SK-N-SH (cell line): Measurements from ENCODE around the gene TUBB3. TPM values are rescaled to one million over a fixed set of nuclear protein-coding genes. Genes with fewer than 3 reads are reported as not detected.

ENCODE experiments used
- CTCF ChIA-PET: fragments of 300-600, 350-600 bp; formaldehyde crosslinking; extraction: SDS; loops from one replicate; lab custom pipeline; 2021; lab: Yijun Ruan, JAX
- POLR2A ChIA-PET: fragments of 350-600 bp; sonication (Branson Sonifier 250); formaldehyde crosslinking; extraction: SDS; loops from one replicate; lab custom pipeline; 2020; ENCODE audit warnings: antibody characterized with exemption, inconsistent platforms; lab: Yijun Ruan, JAX
- DNase-seq: peaks from one replicate; pipeline ENCODE4 v3.0.0; 2012
- H2AFZ ChIP-seq: fragments of 200-600 bp; sonication (generic); 2 replicates; pipeline ENCODE4 v1.8.1; 2016; ENCODE audit warnings: antibody characterized with exemption, mild to moderate bottlenecking, low read depth
- H3F3A ChIP-seq: fragments of 200-600 bp; sonication (generic); replicated peaks from 2 replicates; pipeline ENCODE3; 2016; ENCODE audit warnings: antibody characterized with exemption, mild to moderate bottlenecking; ENCODE audit not compliant: insufficient read depth
- H3K27ac ChIP-seq, 2 experiments: fragments of 200-500 bp in 1 of 2; fragments of 200-600 bp in 1 of 2; sonication (Bioruptor generic) in 1 of 2; sonication (generic), shearing (Covaris generic) in 1 of 2; 2 replicates each; pipeline versions ENCODE4 v1.5.1 to v1.6.1; 2014 to 2016; ENCODE audit warnings: low read depth in 2 of 2, inconsistent platforms in 1 of 2, low read length in 1 of 2, mild to moderate bottlenecking in 1 of 2, mixed read lengths in 1 of 2
- H3K27me3 ChIP-seq: fragments of 200-600 bp; sonication (generic), shearing (Covaris generic); 2 replicates; pipeline ENCODE4 v1.6.1; 2016; ENCODE audit warnings: mixed run types; ENCODE audit not compliant: insufficient read depth
- H3K36me3 ChIP-seq, 2 experiments: fragments of 200-500 bp in 1 of 2; fragments of 200-600 bp in 1 of 2; sonication (Bioruptor generic) in 1 of 2; sonication (generic) in 1 of 2; replicated peaks in 1 of 2; 2 replicates each; pipeline versions ENCODE3 to v1.5.1; 2014 to 2016; ENCODE audit warnings: low read length in 1 of 2, mild to moderate bottlenecking in 1 of 2; ENCODE audit not compliant: insufficient read depth in 2 of 2, control insufficient read depth in 1 of 2
- H3K4me1 ChIP-seq, 2 experiments: fragments of 200-500 bp in 1 of 2; fragments of 200-600 bp in 1 of 2; sonication (Bioruptor generic) in 1 of 2; sonication (generic), shearing (Covaris generic) in 1 of 2; 2 replicates each; pipeline versions ENCODE4 v1.5.1 to v1.6.1; 2014 to 2016; ENCODE audit warnings: low read depth in 1 of 2, low read length in 1 of 2, mixed run types in 1 of 2; ENCODE audit not compliant: insufficient read depth in 2 of 2, control insufficient read depth in 1 of 2
- H3K4me2 ChIP-seq: fragments of 200-600 bp; sonication (generic), shearing (Covaris generic); 2 replicates; pipeline ENCODE4 v1.6.1; 2017; ENCODE audit warnings: mixed run types
- H3K4me3 ChIP-seq, 2 experiments: fragments of 200-500 bp in 1 of 2; fragments of 200-600 bp in 1 of 2; sonication (Bioruptor generic) in 1 of 2; sonication (generic), shearing (Covaris generic) in 1 of 2; 2 replicates each; pipeline versions ENCODE4 v1.5.1 to v1.8.1; 2014 to 2016; ENCODE audit warnings: low read depth in 2 of 2, inconsistent platforms in 1 of 2, low read length in 1 of 2, mild to moderate bottlenecking in 1 of 2, mixed read lengths in 1 of 2, moderate library complexity in 1 of 2
- H3K79me2 ChIP-seq: fragments of 200-600 bp; sonication (generic); 2 replicates; pipeline ENCODE4 v1.8.1; 2017; ENCODE audit warnings: mild to moderate bottlenecking; ENCODE audit not compliant: insufficient read depth
- H3K9ac ChIP-seq: fragments of 200-600 bp; sonication (generic); 2 replicates; pipeline ENCODE4 v1.6.1; 2017; ENCODE audit warnings: mixed run types
- H3K9me2 ChIP-seq: fragments of 200-600 bp; sonication (generic); 2 replicates; pipeline ENCODE4 v1.6.1; 2017; ENCODE audit warnings: mixed run types
- H3K9me3 ChIP-seq: fragments of 200-600 bp; sonication (generic); 2 replicates; pipeline ENCODE4 v1.6.1; 2017; ENCODE audit warnings: mixed run types, mild to moderate bottlenecking, moderate library complexity
- H4K20me1 ChIP-seq: fragments of 200-600 bp; sonication (generic); 2 replicates; pipeline ENCODE4 v1.6.1; 2017; ENCODE audit warnings: mild to moderate bottlenecking, mixed run types; ENCODE audit not compliant: insufficient read depth
- CHD2 ChIP-seq: fragments of 150-350 bp; IDR thresholded peaks from 2 replicates; pipeline ENCODE4 v1.6.1; 2018; ENCODE audit warnings: low read length; ENCODE audit not compliant: partially characterized antibody
- EP300 ChIP-seq, 2 experiments: IDR thresholded peaks; 2 replicates each; pipeline versions ENCODE4 v1.4.0 to v1.6.1; 2012; ENCODE audit warnings: borderline replicate concordance in 1 of 2, low read depth in 1 of 2, low read length in 1 of 2
- EZH2phosphoT487 ChIP-seq: fragments of 200-600 bp; sonication (generic); IDR thresholded peaks from 2 replicates; pipeline ENCODE4 v1.6.1; 2017; ENCODE audit warnings: low read depth, mixed run types, mild to moderate bottlenecking, antibody characterized with exemption, moderate library complexity, borderline replicate concordance
- GATA2 ChIP-seq: sonication (generic); formaldehyde crosslinking; IDR thresholded peaks from 2 replicates; pipeline ENCODE4 v1.5.0; 2020; ENCODE audit warnings: mild to moderate bottlenecking, missing genetic modification reagents
- JUND ChIP-seq: IDR thresholded peaks from 2 replicates; pipeline ENCODE4 v1.4.0; 2012
- MEF2A ChIP-seq: IDR thresholded peaks from 2 replicates; pipeline ENCODE4 v1.4.0; 2012; ENCODE audit warnings: low read depth, borderline replicate concordance
- RFX5 ChIP-seq: IDR thresholded peaks from 2 replicates; pipeline ENCODE4 v1.6.1; 2012; ENCODE audit warnings: mild to moderate bottlenecking, improper control_type of control experiment, low read length
- RXRA ChIP-seq: IDR thresholded peaks from 2 replicates; pipeline ENCODE4 v1.4.0; 2012; ENCODE audit warnings: low read depth, mild to moderate bottlenecking, borderline replicate concordance
- SIN3A ChIP-seq: IDR thresholded peaks from 2 replicates; pipeline ENCODE4 v1.6.1; 2012; ENCODE audit warnings: low read depth, mild to moderate bottlenecking, low read length, moderate library complexity, borderline replicate concordance
- TAF1 ChIP-seq: IDR thresholded peaks from 2 replicates; pipeline ENCODE4 v1.6.1; 2012; ENCODE audit warnings: low read depth, mild to moderate bottlenecking, low read length, moderate library complexity, borderline replicate concordance
- TEAD4 ChIP-seq: IDR thresholded peaks from 2 replicates; pipeline ENCODE4 v1.4.0; 2012; ENCODE audit warnings: mild to moderate bottlenecking, borderline replicate concordance; ENCODE audit not compliant: insufficient read depth
- WGBS: methylation state at CpG from one replicate; pipeline ENCODE4 v1.1.6; 2017; ENCODE audit warnings: low lambda C conversion rate; 5-methylcytosine and 5-hydroxymethylcytosine counted together
- polyA plus RNA-seq, 3 experiments: library from polyadenylated mRNA; depleted of rRNA; stranded (reverse); fragments of >200 nt; gene quantifications; 2 replicates each; pipeline ENCODE4 v1.2.3, GENCODE V29; 2012
- TF ChIP-seq, protein P1 (sequence below): IDR thresholded peaks from 2 replicates; pipeline ENCODE4 v1.4.0; 2012; ENCODE audit warnings: low read depth, borderline replicate concordance
- TF ChIP-seq, protein P2 (sequence below): fragments of 200-600 bp; sonication (generic); IDR thresholded peaks from 2 replicates; pipeline ENCODE4 v1.6.1; 2017; ENCODE audit warnings: antibody characterized with exemption, mild to moderate bottlenecking, moderate library complexity
- TF ChIP-seq, protein P3 (sequence below): IDR thresholded peaks from 2 replicates; pipeline ENCODE4 v1.4.0; 2012; ENCODE audit warnings: low read depth
- TF ChIP-seq, protein P4 (sequence below): fragments of 150-350 bp; IDR thresholded peaks from 2 replicates; pipeline ENCODE4 v1.6.1; 2017; ENCODE audit warnings: antibody characterized with exemption, low read length, low read depth, borderline replicate concordance
- TF ChIP-seq, protein P5 (sequence below): IDR thresholded peaks from 2 replicates; pipeline ENCODE4; 2012

The TUBB3 gene
- polyA plus RNA-seq, 1 of the 3 experiments (the other 2 are of a cell fraction) = 428 TPM

DNA sequence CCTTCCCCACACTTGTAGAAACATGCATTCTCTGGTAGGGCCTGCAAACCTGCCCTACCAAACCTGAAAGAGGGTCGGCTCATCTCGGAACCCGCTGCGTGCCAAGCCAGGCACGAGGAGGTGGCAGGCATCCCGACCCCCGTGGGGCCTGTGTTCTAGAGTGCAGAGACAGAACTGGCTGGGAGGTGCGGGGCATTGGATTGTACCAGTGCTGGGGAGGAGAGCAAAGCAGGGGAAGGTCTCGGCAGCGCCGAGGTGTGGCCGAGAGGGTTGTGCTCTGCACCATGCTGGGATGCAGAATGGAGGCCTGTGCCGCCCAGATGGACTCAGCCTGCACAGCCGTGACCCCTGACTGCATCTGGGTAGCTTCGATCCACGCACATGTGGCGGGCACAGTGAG lies 22.3 kb upstream of the TUBB3 start:
- POLR2A ChIA-PET = interaction anchor here (0.7 kb wide), 1 partner anchor 23 kb away, joined by 3 read pairs; no protein-coding TSS in a partner anchor
- Histone ChIP-seq H3K27me3 (no peaks in the 10 kb centered on the region), H3K9me2 (no peaks in the 10 kb centered on the region), H3K4me3 (no peak overlapping the region), H3K79me2 (no peaks in the 10 kb centered on the region), H3K27ac (no peak overlapping the region), H2AFZ (no peak overlapping the region), H4K20me1 (no peaks in the 10 kb centered on the region), H3F3A (peaks cover 3% of the 10 kb centered on the region), H3K4me2 (no peak overlapping the region), H3K4me1 (no peaks in the 10 kb centered on the region), H3K9ac (no peak overlapping the region)
- CTCF ChIA-PET = no interaction called here
- DNase-seq = no peak
- TF ChIP-seq MEF2A (no peak), EP300 (IDR thresholded peaks at IDR 0.05; ENCODE audit: borderline replicate concordance in 1 of 2, low read depth in 1 of 2, low read length in 1 of 2) (no peak)
- TF ChIP-seq, all 33 proteins: peak for 0
- Histone ChIP-seq H3K36me3 (peaks cover 24 to 64% of the 10 kb centered on the region in 2 experiments), H3K9me3 (no peaks in the 10 kb centered on the region)
- 97% methylated on average over 10 of the region's 17 CpGs for WGBS

DNA sequence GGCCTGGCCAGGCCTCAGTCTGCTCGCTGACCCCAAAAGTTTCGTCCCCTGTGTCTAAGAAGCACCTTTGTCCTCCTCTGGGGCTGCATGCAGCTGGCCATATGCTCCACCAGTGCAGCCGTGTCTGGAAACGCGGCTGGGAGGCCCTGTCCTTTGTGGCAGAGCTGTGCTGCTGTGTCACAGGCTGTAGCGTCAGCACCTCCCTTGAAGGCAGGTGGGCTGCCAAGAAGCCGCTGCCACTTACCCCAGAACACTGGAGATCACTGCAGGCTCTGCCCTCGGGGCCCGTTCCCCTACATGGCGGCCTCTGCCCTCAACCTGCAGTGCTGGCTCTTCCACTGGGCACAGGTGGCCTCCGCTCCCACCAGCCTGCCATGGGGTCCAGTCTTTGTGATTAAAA lies 20.2 kb upstream of the TUBB3 start:
- Histone ChIP-seq H2AFZ (no peak overlapping the region), H3K9me2 (no peaks in the 10 kb centered on the region), H3K4me3 (no peak overlapping the region), H4K20me1 (no peaks in the 10 kb centered on the region), H3K4me2 (no peak overlapping the region), H3K27me3 (no peaks in the 10 kb centered on the region), H3K36me3 (peaks cover 15 to 63% of the 10 kb centered on the region in 2 experiments), H3K9ac (no peak overlapping the region), H3K4me1 (no peaks in the 10 kb centered on the region), H3K27ac (no peak overlapping the region), H3K79me2 (no peaks in the 10 kb centered on the region), H3F3A (peaks cover 3% of the 10 kb centered on the region), H3K9me3 (no peaks in the 10 kb centered on the region)
- WGBS = 100% methylated on average over 4 of the region's 11 CpGs
- POLR2A ChIA-PET = no interaction called here
- no peak for TF ChIP-seq JUND
- TF ChIP-seq SIN3A = no peak
- no peak for TF ChIP-seq TEAD4
- TF ChIP-seq, protein P1, sequence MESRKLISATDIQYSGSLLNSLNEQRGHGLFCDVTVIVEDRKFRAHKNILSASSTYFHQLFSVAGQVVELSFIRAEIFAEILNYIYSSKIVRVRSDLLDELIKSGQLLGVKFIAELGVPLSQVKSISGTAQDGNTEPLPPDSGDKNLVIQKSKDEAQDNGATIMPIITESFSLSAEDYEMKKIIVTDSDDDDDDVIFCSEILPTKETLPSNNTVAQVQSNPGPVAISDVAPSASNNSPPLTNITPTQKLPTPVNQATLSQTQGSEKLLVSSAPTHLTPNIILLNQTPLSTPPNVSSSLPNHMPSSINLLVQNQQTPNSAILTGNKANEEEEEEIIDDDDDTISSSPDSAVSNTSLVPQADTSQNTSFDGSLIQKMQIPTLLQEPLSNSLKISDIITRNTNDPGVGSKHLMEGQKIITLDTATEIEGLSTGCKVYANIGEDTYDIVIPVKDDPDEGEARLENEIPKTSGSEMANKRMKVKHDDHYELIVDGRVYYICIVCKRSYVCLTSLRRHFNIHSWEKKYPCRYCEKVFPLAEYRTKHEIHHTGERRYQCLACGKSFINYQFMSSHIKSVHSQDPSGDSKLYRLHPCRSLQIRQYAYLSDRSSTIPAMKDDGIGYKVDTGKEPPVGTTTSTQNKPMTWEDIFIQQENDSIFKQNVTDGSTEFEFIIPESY = no peak
- no peak for TF ChIP-seq CHD2
- no peak for TF ChIP-seq RXRA
- TF ChIP-seq, protein P2, sequence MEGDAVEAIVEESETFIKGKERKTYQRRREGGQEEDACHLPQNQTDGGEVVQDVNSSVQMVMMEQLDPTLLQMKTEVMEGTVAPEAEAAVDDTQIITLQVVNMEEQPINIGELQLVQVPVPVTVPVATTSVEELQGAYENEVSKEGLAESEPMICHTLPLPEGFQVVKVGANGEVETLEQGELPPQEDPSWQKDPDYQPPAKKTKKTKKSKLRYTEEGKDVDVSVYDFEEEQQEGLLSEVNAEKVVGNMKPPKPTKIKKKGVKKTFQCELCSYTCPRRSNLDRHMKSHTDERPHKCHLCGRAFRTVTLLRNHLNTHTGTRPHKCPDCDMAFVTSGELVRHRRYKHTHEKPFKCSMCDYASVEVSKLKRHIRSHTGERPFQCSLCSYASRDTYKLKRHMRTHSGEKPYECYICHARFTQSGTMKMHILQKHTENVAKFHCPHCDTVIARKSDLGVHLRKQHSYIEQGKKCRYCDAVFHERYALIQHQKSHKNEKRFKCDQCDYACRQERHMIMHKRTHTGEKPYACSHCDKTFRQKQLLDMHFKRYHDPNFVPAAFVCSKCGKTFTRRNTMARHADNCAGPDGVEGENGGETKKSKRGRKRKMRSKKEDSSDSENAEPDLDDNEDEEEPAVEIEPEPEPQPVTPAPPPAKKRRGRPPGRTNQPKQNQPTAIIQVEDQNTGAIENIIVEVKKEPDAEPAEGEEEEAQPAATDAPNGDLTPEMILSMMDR = no peak
- TF ChIP-seq, protein P3, sequence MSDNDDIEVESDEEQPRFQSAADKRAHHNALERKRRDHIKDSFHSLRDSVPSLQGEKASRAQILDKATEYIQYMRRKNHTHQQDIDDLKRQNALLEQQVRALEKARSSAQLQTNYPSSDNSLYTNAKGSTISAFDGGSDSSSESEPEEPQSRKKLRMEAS = no peak
- TF ChIP-seq GATA2 (CRISPR knock-in tag) = no peak
- TF ChIP-seq, protein P4, sequence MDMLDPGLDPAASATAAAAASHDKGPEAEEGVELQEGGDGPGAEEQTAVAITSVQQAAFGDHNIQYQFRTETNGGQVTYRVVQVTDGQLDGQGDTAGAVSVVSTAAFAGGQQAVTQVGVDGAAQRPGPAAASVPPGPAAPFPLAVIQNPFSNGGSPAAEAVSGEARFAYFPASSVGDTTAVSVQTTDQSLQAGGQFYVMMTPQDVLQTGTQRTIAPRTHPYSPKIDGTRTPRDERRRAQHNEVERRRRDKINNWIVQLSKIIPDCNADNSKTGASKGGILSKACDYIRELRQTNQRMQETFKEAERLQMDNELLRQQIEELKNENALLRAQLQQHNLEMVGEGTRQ = no peak
- TF ChIP-seq RFX5 = no peak
- TF ChIP-seq EZH2phosphoT487 = no peak
- TF ChIP-seq, protein P5, sequence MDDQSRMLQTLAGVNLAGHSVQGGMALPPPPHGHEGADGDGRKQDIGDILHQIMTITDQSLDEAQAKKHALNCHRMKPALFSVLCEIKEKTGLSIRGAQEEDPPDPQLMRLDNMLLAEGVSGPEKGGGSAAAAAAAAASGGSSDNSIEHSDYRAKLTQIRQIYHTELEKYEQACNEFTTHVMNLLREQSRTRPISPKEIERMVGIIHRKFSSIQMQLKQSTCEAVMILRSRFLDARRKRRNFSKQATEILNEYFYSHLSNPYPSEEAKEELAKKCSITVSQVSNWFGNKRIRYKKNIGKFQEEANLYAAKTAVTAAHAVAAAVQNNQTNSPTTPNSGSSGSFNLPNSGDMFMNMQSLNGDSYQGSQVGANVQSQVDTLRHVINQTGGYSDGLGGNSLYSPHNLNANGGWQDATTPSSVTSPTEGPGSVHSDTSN = no peak
- no peak for TF ChIP-seq TAF1
- no peak for DNase-seq
- CTCF ChIA-PET = no interaction called here
